Mesothelial cell of epicardium (in vitro differentiated cells): ENCODE results near the gene ZNF195. TPM values are rescaled to one million over a fixed set of nuclear protein-coding genes. Genes with fewer than 3 reads are reported as not detected.

Experiments used
- DNase-seq, 2 experiments: peaks; one replicate each; pipeline ENCODE4 v3.0.0; 2021; ENCODE audit warnings: low spot score in 2 of 2; ENCODE audit not compliant: unreplicated experiment in 2 of 2
- H3K27ac Mint-ChIP-seq: 2 replicates; pipeline ENCODE4 v1.8.0; 2021; ENCODE audit warnings: mixed read lengths
- H3K27me3 Mint-ChIP-seq: 2 replicates; pipeline ENCODE4 v1.8.0; 2021; ENCODE audit warnings: low read depth, mixed read lengths
- H3K36me3 Mint-ChIP-seq: 2 replicates; pipeline ENCODE4 v1.8.0; 2021; ENCODE audit warnings: mixed read lengths
- H3K4me1 Mint-ChIP-seq: 2 replicates; pipeline ENCODE4 v1.8.0; 2021; ENCODE audit warnings: mixed read lengths
- H3K4me3 Mint-ChIP-seq: 2 replicates; pipeline ENCODE4 v1.8.0; 2021; ENCODE audit warnings: mild to moderate bottlenecking, moderate library complexity, mixed read lengths
- H3K9me3 Mint-ChIP-seq: 2 replicates; pipeline ENCODE4 v1.8.0; 2021; ENCODE audit warnings: mixed read lengths
- CTCF ChIP-seq: fragments of 200-600 bp; sonication (generic); IDR thresholded peaks from one replicate; pipeline ENCODE4 v1.5.0; 2021; ENCODE audit warnings: antibody characterized with exemption; ENCODE audit not compliant: unreplicated experiment
- total RNA-seq: library from RNA; stranded (reverse); gene quantifications from 3 replicates; pipeline ENCODE4 v1.2.1, GENCODE V29; 2021

Gene ZNF195
- total RNA-seq, 1 donor from 2014 or later, result 59.5 TPM

DNA sequence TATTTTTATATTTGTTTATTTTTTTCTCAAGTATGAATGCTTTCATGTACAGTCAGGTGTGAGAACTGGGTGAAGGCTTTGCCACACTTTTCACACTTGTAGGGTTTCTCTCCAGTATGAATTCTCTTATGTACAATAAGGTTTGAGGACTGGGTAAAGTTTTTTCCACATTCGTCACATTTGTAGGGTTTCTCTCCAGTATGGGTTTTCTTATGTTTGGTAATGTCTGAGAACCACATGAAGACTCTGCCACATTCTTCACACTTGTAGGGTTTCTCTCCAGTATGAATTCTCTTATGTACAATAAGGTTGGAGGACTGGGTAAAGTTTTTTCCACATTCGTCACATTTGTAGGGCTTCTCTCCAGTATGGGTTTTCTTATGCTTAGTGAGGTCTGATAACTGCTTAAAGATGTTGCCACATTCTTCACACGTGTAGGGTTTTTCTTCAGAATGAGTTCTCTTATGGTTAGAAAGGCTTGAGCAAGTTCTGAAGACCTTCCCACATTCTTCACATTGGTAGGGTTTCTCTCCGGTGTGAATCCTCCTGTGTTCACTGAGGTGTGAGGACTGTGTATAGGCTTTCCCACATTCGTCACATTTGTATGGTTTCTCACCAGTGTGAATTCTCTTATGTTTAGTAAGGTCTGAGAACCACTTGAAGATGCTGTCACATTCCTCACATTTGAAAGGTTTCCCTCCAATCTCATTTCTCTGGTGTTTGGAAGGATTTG is 19.7 kb downstream of the ZNF195 start:
- no peak for DNase-seq
- H3K9me3 Mint-ChIP-seq, result peaks cover 77% of the 10 kb centered on the region
- no peaks in the 10 kb centered on the region for H3K27me3 Mint-ChIP-seq
- TF ChIP-seq CTCF, result no peak
- no peaks in the 10 kb centered on the region for H3K4me1 Mint-ChIP-seq
- peaks cover 79% of the 10 kb centered on the region for H3K36me3 Mint-ChIP-seq
- H3K4me3 Mint-ChIP-seq, result no peak overlapping the region
- H3K27ac Mint-ChIP-seq, result no peak overlapping the region

DNA sequence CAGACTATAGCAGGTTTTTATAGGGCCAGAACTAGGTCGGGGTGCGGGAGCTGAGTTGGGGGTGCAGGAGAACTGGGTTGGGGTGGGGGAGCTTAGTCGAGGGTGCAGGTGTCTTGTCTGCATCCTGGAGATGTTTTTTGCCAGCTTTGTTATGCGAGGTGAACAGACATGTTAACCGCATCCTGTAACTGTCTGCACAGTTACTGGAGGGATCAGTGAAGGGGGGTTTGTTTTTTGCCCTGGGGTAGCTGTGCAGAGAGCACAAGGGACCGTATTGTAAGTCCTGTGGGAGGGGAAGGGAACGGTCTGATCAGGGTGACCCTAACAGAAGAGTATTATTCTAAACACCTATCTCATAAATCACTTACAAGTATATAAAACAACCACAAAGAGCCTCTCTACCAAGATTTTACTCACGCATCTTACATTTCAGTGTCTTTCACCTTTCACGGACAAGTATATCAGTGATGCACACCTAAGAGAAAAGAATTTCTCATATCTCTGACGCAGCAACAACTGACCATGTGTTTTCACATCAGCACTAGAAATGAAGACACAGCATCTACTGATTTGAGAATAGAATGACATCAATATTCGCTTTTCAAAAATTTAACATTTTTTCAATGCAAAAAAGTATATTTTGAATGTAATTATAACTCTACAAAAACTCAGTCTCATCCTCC is 20.8 kb downstream of the ZNF195 start:
- Mint-ChIP-seq H3K9me3 (peaks cover 68% of the 10 kb centered on the region), H3K27me3 (no peaks in the 10 kb centered on the region), H3K4me1 (no peaks in the 10 kb centered on the region), H3K27ac (no peak overlapping the region), H3K4me3 (no peak overlapping the region), H3K36me3 (peaks cover 68% of the 10 kb centered on the region)
- TF ChIP-seq CTCF, result no peak
- DNase-seq, result no peak

- peaks cover 60% of the 10 kb centered on the region for H3K9me3 Mint-ChIP-seq
- H3K27ac Mint-ChIP-seq, result no peak overlapping the region
- H3K4me3 Mint-ChIP-seq, result no peak overlapping the region
Measured at GRCh38 chr11:3357302-3357701, 21.6 kb downstream of the ZNF195 start.

DNA sequence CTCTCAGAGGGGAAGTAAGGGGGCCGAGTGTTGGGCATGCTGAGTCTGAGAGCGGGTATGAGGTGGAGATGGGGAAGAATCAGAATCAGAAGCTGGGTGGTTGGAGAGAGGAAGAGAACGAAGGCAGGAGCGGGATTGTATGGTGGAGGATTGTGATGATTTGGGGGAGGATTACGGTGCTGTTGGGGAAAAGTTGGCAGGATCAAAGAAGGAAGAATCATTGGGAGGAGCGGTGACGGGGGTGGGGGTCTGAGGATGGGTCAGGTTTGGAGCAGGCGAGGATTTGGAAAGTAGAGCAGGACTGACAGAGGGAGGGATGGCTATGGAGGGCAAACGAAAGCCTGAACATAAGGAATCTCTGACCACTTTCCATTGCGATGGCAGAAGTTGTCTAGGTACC is 22.1 kb downstream of the ZNF195 start:
- Mint-ChIP-seq H3K4me3 (no peak overlapping the region), H3K36me3 (peaks cover 57% of the 10 kb centered on the region), H3K9me3 (peaks cover 58% of the 10 kb centered on the region), H3K27ac (no peak overlapping the region), H3K4me1 (no peaks in the 10 kb centered on the region), H3K27me3 (no peaks in the 10 kb centered on the region)
- DNase-seq, result no peak
- no peak for TF ChIP-seq CTCF

More at GRCh38 chr11:3357302-3357701, 21.6 kb downstream of the ZNF195 start:
- no peak for DNase-seq
- Mint-ChIP-seq H3K27me3 (no peaks in the 10 kb centered on the region), H3K4me1 (no peaks in the 10 kb centered on the region), H3K36me3 (peaks cover 60% of the 10 kb centered on the region)
- TF ChIP-seq CTCF, result no peak

DNA sequence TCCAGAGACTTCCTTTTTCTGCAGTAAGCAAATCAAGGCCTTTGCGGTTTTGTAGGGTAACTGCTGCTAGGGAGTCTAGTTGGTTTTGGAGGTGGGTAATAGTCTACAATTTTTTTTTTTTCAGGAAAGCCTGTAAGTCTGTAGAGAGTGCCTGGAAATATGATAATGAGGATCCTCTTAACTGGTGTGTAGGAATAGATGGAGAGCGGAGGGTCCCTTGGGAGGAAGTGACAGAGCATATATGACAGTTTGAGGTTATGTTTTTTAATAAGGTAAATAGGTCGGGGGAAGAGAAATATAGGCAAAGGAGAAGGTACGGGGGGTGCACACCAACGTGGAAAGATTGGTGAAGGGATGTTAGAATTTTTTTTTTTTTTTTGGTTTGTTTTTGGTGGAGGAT is 25.9 kb downstream of the ZNF195 start:
- peaks cover 21% of the 10 kb centered on the region for H3K36me3 Mint-ChIP-seq
- DNase-seq, result no peak
- no peaks in the 10 kb centered on the region for H3K27me3 Mint-ChIP-seq
- H3K4me1 Mint-ChIP-seq, result no peaks in the 10 kb centered on the region
- H3K4me3 Mint-ChIP-seq, result no peak overlapping the region
- H3K9me3 Mint-ChIP-seq, result peaks cover 28% of the 10 kb centered on the region
- no peak for TF ChIP-seq CTCF
- no peak overlapping the region for H3K27ac Mint-ChIP-seq
